Measurements from ENCODE around the gene SMIM38.
"Not testable (repeated sequence)": the region's sequence is repeated elsewhere in the genome, so short reads cannot be mapped to it uniquely, and the experiment has no call there.

SMIM38 gene

GRCh38 chr11:69144316-69145049 lies 11.3 kb upstream of the SMIM38 start:
- peak; percentile 48 for DNase-seq (ENCODE audit: low read depth)
- peak overlapping the region; percentile 51 for H3K4me3 ChIP-seq (ENCODE audit: low read length)
- no peaks in the 10 kb centered on the region for H3K27me3 ChIP-seq (replicated peaks; ENCODE audit: control insufficient read depth, insufficient read depth, low read length)
- no peaks in the 10 kb centered on the region for H3K36me3 ChIP-seq (ENCODE audit: control insufficient read depth, insufficient read depth, low read length, severe bottlenecking)
- peaks cover 24% of the 10 kb centered on the region for H3K9me3 ChIP-seq (ENCODE audit: control insufficient read depth, low read length)
- H3K9ac ChIP-seq (ENCODE audit: low read length), result no peak overlapping the region
- peaks cover 18% of the 10 kb centered on the region for H3K4me1 ChIP-seq (ENCODE audit: control insufficient read depth, insufficient read depth, low read length)

GRCh38 chr11:69145050-69145380 lies 10.7 kb upstream of the SMIM38 start:
- H3K27me3 ChIP-seq (replicated peaks; ENCODE audit: control insufficient read depth, insufficient read depth, low read length), result no peaks in the 10 kb centered on the region
- H3K4me3 ChIP-seq (ENCODE audit: low read length), result peak overlapping the region; percentile 51
- peaks cover 24% of the 10 kb centered on the region for H3K9me3 ChIP-seq (ENCODE audit: control insufficient read depth, low read length)
- H3K9ac ChIP-seq (ENCODE audit: low read length), result no peak overlapping the region
- H3K4me1 ChIP-seq (ENCODE audit: control insufficient read depth, insufficient read depth, low read length), result peaks cover 18% of the 10 kb centered on the region
- H3K36me3 ChIP-seq (ENCODE audit: control insufficient read depth, insufficient read depth, low read length, severe bottlenecking), result no peaks in the 10 kb centered on the region
- DNase-seq (ENCODE audit: low read depth), result peak; percentile 90

- peaks cover 22% of the 10 kb centered on the region for H3K4me1 ChIP-seq (ENCODE audit: control insufficient read depth, insufficient read depth, low read length)
- H3K9me3 ChIP-seq (ENCODE audit: control insufficient read depth, low read length), result peaks cover 24% of the 10 kb centered on the region
- no peaks in the 10 kb centered on the region for H3K27me3 ChIP-seq (replicated peaks; ENCODE audit: control insufficient read depth, insufficient read depth, low read length)
- no peak overlapping the region for H3K4me3 ChIP-seq (ENCODE audit: low read length)
- H3K9ac ChIP-seq (ENCODE audit: low read length), result no peak overlapping the region
- DNase-seq (ENCODE audit: low read depth), result no peak
- no peaks in the 10 kb centered on the region for H3K36me3 ChIP-seq (ENCODE audit: control insufficient read depth, insufficient read depth, low read length, severe bottlenecking)
Measured at GRCh38 chr11:69148377-69148762, 7.4 kb upstream of the SMIM38 start.

GRCh38 chr11:69148806-69149205 lies 6.9 kb upstream of the SMIM38 start:
- peaks cover 24% of the 10 kb centered on the region for H3K4me1 ChIP-seq (ENCODE audit: control insufficient read depth, insufficient read depth, low read length)
- no peak overlapping the region for H3K9ac ChIP-seq (ENCODE audit: low read length)
- H3K9me3 ChIP-seq (ENCODE audit: control insufficient read depth, low read length), result peaks cover 24% of the 10 kb centered on the region
- H3K36me3 ChIP-seq (ENCODE audit: control insufficient read depth, insufficient read depth, low read length, severe bottlenecking), result no peaks in the 10 kb centered on the region
- no peak overlapping the region for H3K4me3 ChIP-seq (ENCODE audit: low read length)
- H3K27me3 ChIP-seq (replicated peaks; ENCODE audit: control insufficient read depth, insufficient read depth, low read length), result no peaks in the 10 kb centered on the region
- DNase-seq (ENCODE audit: low read depth), result no peak

- DNase-seq (ENCODE audit: low read depth); H3K9ac ChIP-seq (ENCODE audit: low read length); H3K4me3 ChIP-seq (ENCODE audit: low read length); H3K27me3 ChIP-seq (replicated peaks; ENCODE audit: control insufficient read depth, insufficient read depth, low read length); H3K36me3 ChIP-seq (ENCODE audit: control insufficient read depth, insufficient read depth, low read length, severe bottlenecking): not testable (repeated sequence)
- Histone ChIP-seq H3K4me1 (ENCODE audit: control insufficient read depth, insufficient read depth, low read length) (peaks cover 20% of the 10 kb centered on the region), H3K9me3 (ENCODE audit: control insufficient read depth, low read length) (peaks cover 24% of the 10 kb centered on the region)
Measured at GRCh38 chr11:69149338-69150045, 6.2 kb upstream of the SMIM38 start.

GRCh38 chr11:69150175-69150574 lies 5.6 kb upstream of the SMIM38 start:
- no peaks in the 10 kb centered on the region for H3K36me3 ChIP-seq (ENCODE audit: control insufficient read depth, insufficient read depth, low read length, severe bottlenecking)
- peaks cover 13% of the 10 kb centered on the region for H3K4me1 ChIP-seq (ENCODE audit: control insufficient read depth, insufficient read depth, low read length)
- no peak for DNase-seq (ENCODE audit: low read depth)
- H3K9me3 ChIP-seq (ENCODE audit: control insufficient read depth, low read length), result peaks cover 24% of the 10 kb centered on the region
- H3K27me3 ChIP-seq (replicated peaks; ENCODE audit: control insufficient read depth, insufficient read depth, low read length), result no peaks in the 10 kb centered on the region
- H3K9ac ChIP-seq (ENCODE audit: low read length), result no peak overlapping the region
- no peak overlapping the region for H3K4me3 ChIP-seq (ENCODE audit: low read length)

GRCh38 chr11:69151836-69152235 lies 3.9 kb upstream of the SMIM38 start:
- H3K27me3 ChIP-seq (replicated peaks; ENCODE audit: control insufficient read depth, insufficient read depth, low read length), result no peaks in the 10 kb centered on the region
- H3K36me3 ChIP-seq (ENCODE audit: control insufficient read depth, insufficient read depth, low read length, severe bottlenecking), result no peaks in the 10 kb centered on the region
- peaks cover 12% of the 10 kb centered on the region for H3K4me1 ChIP-seq (ENCODE audit: control insufficient read depth, insufficient read depth, low read length)
- H3K9me3 ChIP-seq (ENCODE audit: control insufficient read depth, low read length), result peaks cover 10% of the 10 kb centered on the region
- no peak overlapping the region for H3K9ac ChIP-seq (ENCODE audit: low read length)
- no peak overlapping the region for H3K4me3 ChIP-seq (ENCODE audit: low read length)
- no peak for DNase-seq (ENCODE audit: low read depth)

- no peaks in the 10 kb centered on the region for H3K27me3 ChIP-seq (replicated peaks; ENCODE audit: control insufficient read depth, insufficient read depth, low read length)
- H3K9ac ChIP-seq (ENCODE audit: low read length), result no peak overlapping the region
- H3K36me3 ChIP-seq (ENCODE audit: control insufficient read depth, insufficient read depth, low read length, severe bottlenecking), result no peaks in the 10 kb centered on the region
- no peak for DNase-seq (ENCODE audit: low read depth)
- H3K4me3 ChIP-seq (ENCODE audit: low read length), result no peak overlapping the region
- H3K4me1 ChIP-seq (ENCODE audit: control insufficient read depth, insufficient read depth, low read length), result peaks cover 13% of the 10 kb centered on the region
- H3K9me3 ChIP-seq (ENCODE audit: control insufficient read depth, low read length), result peaks cover 7% of the 10 kb centered on the region
Measured at GRCh38 chr11:69152733-69153421, 2.9 kb upstream of the SMIM38 start.

- H3K27me3 ChIP-seq (replicated peaks; ENCODE audit: control insufficient read depth, insufficient read depth, low read length), result no peaks in the 10 kb centered on the region
- no peak overlapping the region for H3K4me3 ChIP-seq (ENCODE audit: low read length)
- H3K36me3 ChIP-seq (ENCODE audit: control insufficient read depth, insufficient read depth, low read length, severe bottlenecking), result no peaks in the 10 kb centered on the region
- no peak for DNase-seq (ENCODE audit: low read depth)
- H3K4me1 ChIP-seq (ENCODE audit: control insufficient read depth, insufficient read depth, low read length), result peaks cover 13% of the 10 kb centered on the region
- H3K9ac ChIP-seq (ENCODE audit: low read length), result no peak overlapping the region
- H3K9me3 ChIP-seq (ENCODE audit: control insufficient read depth, low read length), result peaks cover 7% of the 10 kb centered on the region
Measured at GRCh38 chr11:69153661-69154060, 2.1 kb upstream of the SMIM38 start.

GRCh38 chr11:69154211-69154913 lies 1.4 kb upstream of the SMIM38 start:
- Histone ChIP-seq H3K4me3 (ENCODE audit: low read length) (no peak overlapping the region), H3K9me3 (ENCODE audit: control insufficient read depth, low read length) (peaks cover 7% of the 10 kb centered on the region), H3K9ac (ENCODE audit: low read length) (no peak overlapping the region), H3K27me3 (replicated peaks; ENCODE audit: control insufficient read depth, insufficient read depth, low read length) (no peaks in the 10 kb centered on the region), H3K36me3 (ENCODE audit: control insufficient read depth, insufficient read depth, low read length, severe bottlenecking) (no peaks in the 10 kb centered on the region), H3K4me1 (ENCODE audit: control insufficient read depth, insufficient read depth, low read length) (peaks cover 13% of the 10 kb centered on the region)
- DNase-seq (ENCODE audit: low read depth), result no peak

- peaks cover 7% of the 10 kb centered on the region for H3K9me3 ChIP-seq (ENCODE audit: control insufficient read depth, low read length)
- peaks cover 13% of the 10 kb centered on the region for H3K4me1 ChIP-seq (ENCODE audit: control insufficient read depth, insufficient read depth, low read length)
- H3K27me3 ChIP-seq (replicated peaks; ENCODE audit: control insufficient read depth, insufficient read depth, low read length), result no peaks in the 10 kb centered on the region
- H3K9ac ChIP-seq (ENCODE audit: low read length), result no peak overlapping the region
- no peaks in the 10 kb centered on the region for H3K36me3 ChIP-seq (ENCODE audit: control insufficient read depth, insufficient read depth, low read length, severe bottlenecking)
- H3K4me3 ChIP-seq (ENCODE audit: low read length), result no peak overlapping the region
- no peak for DNase-seq (ENCODE audit: low read depth)
Measured at GRCh38 chr11:69154938-69155301, 815 bp upstream of the SMIM38 start.
